Sigmoid colon (tissue), 4 donors: ENCODE data around the gene PLSCR4.
A peak's percentile ranks its signal among the peaks of the same experiment; 100 is the strongest.

Experiments used
- CTCF ChIP-seq, 4 experiments: fragments of 450-650 bp in 3 of 4; fragments of 200-600 bp in 1 of 4; IDR thresholded peaks; one replicate each; pipeline ENCODE4 v1.5.1; 2016 to 2019; ENCODE audit warnings: antibody characterized with exemption in 4 of 4, mild to moderate bottlenecking in 3 of 4, moderate library complexity in 2 of 4
- EP300 ChIP-seq, 4 donors: sonication (generic); formaldehyde crosslinking; IDR thresholded peaks; one replicate each; pipeline ENCODE4 v1.6.1; 2017; ENCODE audit warnings: antibody characterized with exemption in 4 of 4
- POLR2A ChIP-seq, 2 donors: fragments of 450-650 bp; IDR thresholded peaks; one replicate each; pipeline ENCODE4 v1.6.1; 2016; ENCODE audit warnings: antibody characterized with exemption in 2 of 2, mild to moderate bottlenecking in 2 of 2, moderate library complexity in 2 of 2
- POLR2AphosphoS5 ChIP-seq, 4 donors: sonication (generic); formaldehyde crosslinking; IDR thresholded peaks; one replicate each; pipeline ENCODE4 v1.6.1; 2017; ENCODE audit warnings: antibody characterized with exemption in 4 of 4

GRCh38 chr3:146222204-146223046 lies 28.5 kb downstream of the PLSCR4 start:
- TF ChIP-seq EP300 (IDR thresholded peaks at IDR 0.05) = no peak
- no peak for TF ChIP-seq CTCF (IDR thresholded peaks at IDR 0.05)
- TF ChIP-seq POLR2AphosphoS5 (IDR thresholded peaks at IDR 0.05) = peak in 1 of 4 donors; percentile 9
- TF ChIP-seq POLR2A (IDR thresholded peaks at IDR 0.05) = no peak
